HepG2 (cell line): ENCODE results near the gene VSX1. TPM values are rescaled to one million over a fixed set of nuclear protein-coding genes. Genes with fewer than 3 reads are reported as not detected.

Experiments
- ATAC-seq: fragments of 200-7000 bp; cut with Tn5 transposase; 3 replicates; pipeline ENCODE4 v1.9.1; 2020; ENCODE audit warnings: mild to moderate bottlenecking, moderate library complexity
- BruUV-seq: library from RNA; stranded (reverse); fragments of 400-500 nt; replicated peaks from 2 replicates; lab custom pipeline; 2021; lab: Mats Ljungman, UMichigan
- CTCF ChIA-PET: fragments of 300-600 bp; formaldehyde crosslinking; extraction: SDS; loops from one replicate; lab custom pipeline; 2021; ENCODE audit warnings: low total read pairs, inconsistent platforms, low intra/inter-chr PET ratio; lab: Yijun Ruan, JAX
- POLR2A ChIA-PET: fragments of 350-600 bp; sonication (Branson Sonifier 250); formaldehyde crosslinking; loops from one replicate; lab custom pipeline; 2020; ENCODE audit warnings: antibody characterized with exemption, inconsistent platforms; lab: Yijun Ruan, JAX
- DNase-seq: peaks from one replicate; pipeline ENCODE4 v3.0.0-alpha.2; 2015; ENCODE audit warnings: low spot score
- FAIRE-seq: peaks from 3 replicates; lab custom pipeline; 2011; peaks lifted over from hg19 to GRCh38; lab: Jason Lieb, UNC
- H2AFZ ChIP-seq: one replicate; pipeline ENCODE4 v1.6.1; 2011; ENCODE audit warnings: low read length, inconsistent platforms
- H3K27ac ChIP-seq: fragments of 300-600 bp; 3 replicates; pipeline ENCODE4 v1.8.0; 2011; ENCODE audit warnings: mixed run types, mild to moderate bottlenecking, mixed read lengths, low read length, inconsistent platforms; ENCODE audit not compliant: insufficient read depth; ENCODE audit errors: extremely low read length
- H3K27me3 ChIP-seq, 2 experiments: fragments of 200-600 bp in 1 of 2; 2 replicates in 1 of 2; 3 replicates in 1 of 2; pipeline versions ENCODE4 v1.6.0 to v1.8.0; 2011; ENCODE audit warnings: low read length in 2 of 2, mild to moderate bottlenecking in 2 of 2, moderate library complexity in 2 of 2, inconsistent platforms in 1 of 2; ENCODE audit not compliant: insufficient read depth in 2 of 2, control insufficient read depth in 1 of 2
- H3K36me3 ChIP-seq, 2 experiments: fragments of 200-600 bp in 1 of 2; replicated peaks in 1 of 2; 2 replicates in 1 of 2; 3 replicates in 1 of 2; pipeline versions ENCODE4 v1.5.1 to v1.8.0; 2011; ENCODE audit warnings: low read length in 2 of 2, inconsistent platforms in 1 of 2; ENCODE audit not compliant: insufficient read depth in 2 of 2, control insufficient read depth in 1 of 2
- H3K4me1 ChIP-seq: 2 replicates; pipeline ENCODE4 v1.5.1; 2012; ENCODE audit warnings: low read length, inconsistent platforms; ENCODE audit not compliant: insufficient read depth
- H3K4me2 ChIP-seq: 2 replicates; pipeline ENCODE4 v1.6.0; 2011; ENCODE audit warnings: low read depth, low read length, inconsistent platforms
- H3K4me3 ChIP-seq, 3 experiments: fragments of 200-600 bp in 1 of 3; sonication (generic), shearing (Covaris generic) in 1 of 3; replicated peaks in 1 of 3; 2 replicates each; pipeline ENCODE4 v1.5.1; 2011 to 2016; ENCODE audit warnings: low read length in 3 of 3, inconsistent platforms in 2 of 3, low read depth in 2 of 3, mild to moderate bottlenecking in 2 of 3, control low read depth in 1 of 3, mixed read lengths in 1 of 3; ENCODE audit not compliant: insufficient read depth in 1 of 3
- H3K79me2 ChIP-seq: one replicate; pipeline ENCODE4 v1.6.1; 2011; ENCODE audit warnings: low read length, inconsistent platforms; ENCODE audit not compliant: insufficient read depth
- H3K9ac ChIP-seq: 2 replicates; pipeline ENCODE4 v1.6.0; 2011; ENCODE audit warnings: mild to moderate bottlenecking, low read depth, low read length, inconsistent platforms; ENCODE audit not compliant: insufficient read depth
- H3K9me3 ChIP-seq: 2 replicates; pipeline ENCODE4 v1.5.1; 2012; ENCODE audit warnings: mild to moderate bottlenecking, low read length
- H4K20me1 ChIP-seq: 2 replicates; pipeline ENCODE4 v1.6.0; 2011; ENCODE audit warnings: inconsistent platforms, mild to moderate bottlenecking, low read length, moderate library complexity; ENCODE audit not compliant: insufficient read depth
- AFF4 ChIP-seq: sonication (generic); formaldehyde crosslinking; IDR thresholded peaks from 2 replicates; pipeline ENCODE4 v1.4.0; 2020; ENCODE audit warnings: missing genetic modification reagents
- ELF4 ChIP-seq: sonication (generic); formaldehyde crosslinking; IDR thresholded peaks from 2 replicates; pipeline ENCODE4 v1.5.0; 2020; ENCODE audit warnings: missing genetic modification reagents, mild to moderate bottlenecking, moderate library complexity, borderline replicate concordance
- GLMP ChIP-seq: sonication (generic); formaldehyde crosslinking; IDR thresholded peaks from 2 replicates; pipeline ENCODE4 v1.9.0; 2021; ENCODE audit warnings: missing genetic modification reagents, mild to moderate bottlenecking, borderline replicate concordance
- GTF3A ChIP-seq: sonication (generic); formaldehyde crosslinking; conservative IDR thresholded peaks from 2 replicates; pipeline ENCODE4 v1.4.0; 2020; ENCODE audit warnings: mild to moderate bottlenecking, missing genetic modification reagents
- HNF1B ChIP-seq: sonication (generic); formaldehyde crosslinking; IDR thresholded peaks from 2 replicates; pipeline ENCODE4 v1.5.1; 2020; ENCODE audit warnings: mild to moderate bottlenecking, moderate library complexity, missing genetic modification reagents
- KDM3A ChIP-seq: IDR thresholded peaks from 2 replicates; pipeline ENCODE4 v1.6.1; 2018; ENCODE audit warnings: low read depth, missing compliant biosample characterization
- MTA1 ChIP-seq: sonication (generic); formaldehyde crosslinking; IDR thresholded peaks from 2 replicates; pipeline ENCODE4 v1.4.0; 2020; ENCODE audit warnings: missing genetic modification reagents, mild to moderate bottlenecking, borderline replicate concordance
- PPARG ChIP-seq: conservative IDR thresholded peaks from 2 replicates; pipeline ENCODE4 v1.6.1; 2016; ENCODE audit warnings: missing biosample characterization, missing genetic modification reagents
- TEAD3 ChIP-seq: optimal IDR thresholded peaks from 2 replicates; pipeline ENCODE3; 2016; ENCODE audit warnings: borderline replicate concordance
- TFDP2 ChIP-seq: sonication (generic); formaldehyde crosslinking; IDR thresholded peaks from 2 replicates; pipeline ENCODE4 v1.4.0; 2020; ENCODE audit warnings: missing genetic modification reagents
- ZNF513 ChIP-seq: sonication (generic); formaldehyde crosslinking; conservative IDR thresholded peaks from 2 replicates; pipeline ENCODE4 v1.5.0; 2020; ENCODE audit warnings: missing genetic modification reagents
- ZNF670 ChIP-seq: sonication (generic); formaldehyde crosslinking; IDR thresholded peaks from 2 replicates; pipeline ENCODE4 v1.8.0; 2022; ENCODE audit warnings: mild to moderate bottlenecking, missing genetic modification reagents, borderline replicate concordance
- ZNF724P ChIP-seq: sonication (generic); formaldehyde crosslinking; IDR thresholded peaks from 2 replicates; pipeline ENCODE4 v1.8.0; 2022; ENCODE audit warnings: missing genetic modification reagents, borderline replicate concordance
- ZNF839 ChIP-seq: sonication (generic); formaldehyde crosslinking; IDR thresholded peaks from 2 replicates; pipeline ENCODE4 v1.4.0; 2020; ENCODE audit warnings: missing genetic modification reagents, mild to moderate bottlenecking, borderline replicate concordance
- WGBS: methylation state at CpG from one replicate; pipeline ENCODE4 v1.1.6; 2017; ENCODE audit warnings: low lambda C conversion rate; 5-methylcytosine and 5-hydroxymethylcytosine counted together
- in situ Hi-C: cut with HindIII; loops from 2 replicates; pipeline ENCODE4 v1.10.0; 2017; ENCODE audit warnings: low pct_unique_long_range_greater_than_20kb; ENCODE audit not compliant: extremely low pct_ligation_motif_present
- intact Hi-C: fragments of 100-400 bp; cut with micrococcal nuclease; formaldehyde crosslinking; loops from one replicate; pipeline ENCODE4 v1.10.0; 2022; ENCODE audit not compliant: unreplicated experiment
- polyA plus RNA-seq, 8 experiments: library from polyadenylated mRNA; depleted of rRNA in 3 of 8; stranded (reverse) in 7 of 8; unstranded in 1 of 8; fragments of >200 nt; fragmentation: Illumina TruSeq in 4 of 8; extraction: Trizol in 4 of 8; gene quantifications; 2 replicates each; pipeline versions ENCODE4 v1.2.1 to v1.2.3, GENCODE V29; 2011 to 2016; ENCODE audit warnings: low read depth in 4 of 8, missing spikeins in 1 of 8, mixed read lengths in 1 of 8; ENCODE audit not compliant: insufficient read depth in 1 of 8
- total RNA-seq, 5 experiments: library from RNA; depleted of rRNA; stranded (reverse); fragments of >200 nt; fragmentation: Illumina TruSeq; extraction: Trizol; gene quantifications; 2 replicates each; pipeline ENCODE4 v1.2.3, GENCODE V29; 2016; ENCODE audit warnings: low read depth in 1 of 5

VSX1 gene
- total and polyA plus RNA-seq, 2 of the 13 experiments (the other 11 are each of a cell fraction or from before 2014, with no cell fraction given), result 0.04 TPM; not detected in 1

- TF ChIP-seq PPARG (CRISPR knock-in tag) (no peak), GTF3A (no peak)
Observed at GRCh38 chr20:25089096-25089495, 7.2 kb upstream of the VSX1 start (continued).

GRCh38 chr20:25088267-25088666 is 6.3 kb upstream of the VSX1 start:
- no TSS peak for BruUV-seq
- ChIA-PET POLR2A (no interaction called here), CTCF (no interaction called here)
- WGBS, result 10% methylated on average over 6 of the region's 6 CpGs
- Histone ChIP-seq H3K9me3 (no peaks in the 10 kb centered on the region), H3K4me2 (no peak overlapping the region), H3K4me3 (no peak overlapping the region), H3K79me2 (no peaks in the 10 kb centered on the region), H3K9ac (no peak overlapping the region), H2AFZ (no peak overlapping the region), H3K27me3 (peaks cover 15 to 73% of the 10 kb centered on the region in 2 experiments), H3K36me3 (no peaks in the 10 kb centered on the region), H3K4me1 (no peaks in the 10 kb centered on the region), H4K20me1 (no peaks in the 10 kb centered on the region; the same call in 1 of the 2 replicates), H3K27ac (no peak overlapping the region)
- no peak for FAIRE-seq
- no peak for DNase-seq
- in situ Hi-C loops (no loop called here), intact Hi-C loops (no loop called here)
- ATAC-seq, result no peak
- TF ChIP-seq ZNF670 (CRISPR knock-in tag) (no peak), TFDP2 (no peak), GLMP (CRISPR knock-in tag) (no peak), ZNF839 (CRISPR knock-in tag) (no peak), ZNF724P (CRISPR knock-in tag) (no peak), AFF4 (no peak), KDM3A (CRISPR knock-in tag) (no peak), TEAD3 (CRISPR knock-in tag) (no peak), HNF1B (CRISPR knock-in tag) (no peak), MTA1 (CRISPR knock-in tag) (no peak), ELF4 (CRISPR knock-in tag) (no peak), ZNF513 (CRISPR knock-in tag) (no peak)
